ENCODE results near the gene HPCAL4.

GRCh38 chr1:39704757-39705156 lies 13.5 kb upstream of the HPCAL4 start:
- TF ChIP-seq, protein P1, sequence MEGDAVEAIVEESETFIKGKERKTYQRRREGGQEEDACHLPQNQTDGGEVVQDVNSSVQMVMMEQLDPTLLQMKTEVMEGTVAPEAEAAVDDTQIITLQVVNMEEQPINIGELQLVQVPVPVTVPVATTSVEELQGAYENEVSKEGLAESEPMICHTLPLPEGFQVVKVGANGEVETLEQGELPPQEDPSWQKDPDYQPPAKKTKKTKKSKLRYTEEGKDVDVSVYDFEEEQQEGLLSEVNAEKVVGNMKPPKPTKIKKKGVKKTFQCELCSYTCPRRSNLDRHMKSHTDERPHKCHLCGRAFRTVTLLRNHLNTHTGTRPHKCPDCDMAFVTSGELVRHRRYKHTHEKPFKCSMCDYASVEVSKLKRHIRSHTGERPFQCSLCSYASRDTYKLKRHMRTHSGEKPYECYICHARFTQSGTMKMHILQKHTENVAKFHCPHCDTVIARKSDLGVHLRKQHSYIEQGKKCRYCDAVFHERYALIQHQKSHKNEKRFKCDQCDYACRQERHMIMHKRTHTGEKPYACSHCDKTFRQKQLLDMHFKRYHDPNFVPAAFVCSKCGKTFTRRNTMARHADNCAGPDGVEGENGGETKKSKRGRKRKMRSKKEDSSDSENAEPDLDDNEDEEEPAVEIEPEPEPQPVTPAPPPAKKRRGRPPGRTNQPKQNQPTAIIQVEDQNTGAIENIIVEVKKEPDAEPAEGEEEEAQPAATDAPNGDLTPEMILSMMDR (IDR thresholded peaks at IDR 0.05): no peak
- no peak for TF ChIP-seq POLR2AphosphoS5 (IDR thresholded peaks at IDR 0.05)
- TF ChIP-seq POLR2A (IDR thresholded peaks at IDR 0.05; ENCODE audit: low read depth): no peak
- no peak for TF ChIP-seq EP300 (IDR thresholded peaks at IDR 0.05)

Measured in esophagus muscularis mucosa (tissue), 4 donors.